ACC112 (cell line): ENCODE data around the gene VCL.
A peak's percentile ranks its signal among the peaks of the same experiment; 100 is the strongest.
"Not testable (repeated sequence)": the region's sequence is repeated elsewhere in the genome, so short reads cannot be mapped to it uniquely, and the experiment has no call there.

Experiments
- H2AFZ ChIP-seq: fragments of 200-600 bp; sonication (generic); one replicate; pipeline ENCODE4 v1.6.0; 2017; ENCODE audit warnings: antibody characterized with exemption, low read length; ENCODE audit not compliant: unreplicated experiment
- H3K27ac ChIP-seq: fragments of 200-600 bp; sonication (generic); 2 replicates; pipeline ENCODE4 v1.5.1; 2014; ENCODE audit warnings: low read depth, mild to moderate bottlenecking, antibody characterized with exemption, low read length, moderate library complexity
- H3K27me3 ChIP-seq: fragments of 200-600 bp; sonication (generic); 2 replicates; pipeline ENCODE4 v1.6.1; 2014; ENCODE audit warnings: mild to moderate bottlenecking, antibody characterized with exemption, low read length, moderate library complexity, mixed read lengths; ENCODE audit not compliant: insufficient read depth
- H3K36me3 ChIP-seq: fragments of 200-600 bp; sonication (generic); 2 replicates; pipeline ENCODE4 v1.6.1; 2016; ENCODE audit warnings: mild to moderate bottlenecking, antibody characterized with exemption, low read length, moderate library complexity, mixed read lengths; ENCODE audit not compliant: insufficient read depth
- H3K4me1 ChIP-seq: fragments of 200-600 bp; sonication (generic); one replicate; pipeline ENCODE4 v1.6.1; 2016; ENCODE audit warnings: low read length, mixed read lengths; ENCODE audit not compliant: insufficient read depth, unreplicated experiment, control insufficient read depth
- H3K4me3 ChIP-seq: fragments of 200-600 bp; sonication (generic); 2 replicates; pipeline ENCODE4 v1.5.1; 2014; ENCODE audit warnings: mild to moderate bottlenecking, low read depth, low read length
- H3K79me2 ChIP-seq: fragments of 200-600 bp; sonication (generic); one replicate; pipeline ENCODE4 v1.6.0; 2016; ENCODE audit warnings: low read length; ENCODE audit not compliant: control insufficient read depth, unreplicated experiment, insufficient read depth

Gene VCL

GRCh38 chr10:74026428-74027015 is 28.6 kb downstream of the VCL start:
- Histone ChIP-seq H3K4me1 (peaks cover 72% of the 10 kb centered on the region), H2AFZ (no peak overlapping the region), H3K36me3 (no peaks in the 10 kb centered on the region), H3K79me2 (peaks cover 88% of the 10 kb centered on the region), H3K4me3 (no peak overlapping the region), H3K27me3 (no peaks in the 10 kb centered on the region), H3K27ac (peak overlapping the region; percentile 12)

- no peak overlapping the region for H2AFZ ChIP-seq
- no peak overlapping the region for H3K27ac ChIP-seq
- peaks cover 66% of the 10 kb centered on the region for H3K4me1 ChIP-seq
- no peaks in the 10 kb centered on the region for H3K36me3 ChIP-seq
- H3K4me3 ChIP-seq: no peak overlapping the region
- peaks cover 79% of the 10 kb centered on the region for H3K79me2 ChIP-seq
- no peaks in the 10 kb centered on the region for H3K27me3 ChIP-seq
These were observed 29.8 kb downstream of the VCL start for GRCh38 chr10:74027702-74028101.

GRCh38 chr10:74029943-74030342 is 32.0 kb downstream of the VCL start:
- no peak overlapping the region for H2AFZ ChIP-seq
- peaks cover 77% of the 10 kb centered on the region for H3K79me2 ChIP-seq
- no peaks in the 10 kb centered on the region for H3K36me3 ChIP-seq
- H3K27me3 ChIP-seq: no peaks in the 10 kb centered on the region
- no peak overlapping the region for H3K4me3 ChIP-seq
- no peak overlapping the region for H3K27ac ChIP-seq
- H3K4me1 ChIP-seq: peaks cover 53% of the 10 kb centered on the region

DNA sequence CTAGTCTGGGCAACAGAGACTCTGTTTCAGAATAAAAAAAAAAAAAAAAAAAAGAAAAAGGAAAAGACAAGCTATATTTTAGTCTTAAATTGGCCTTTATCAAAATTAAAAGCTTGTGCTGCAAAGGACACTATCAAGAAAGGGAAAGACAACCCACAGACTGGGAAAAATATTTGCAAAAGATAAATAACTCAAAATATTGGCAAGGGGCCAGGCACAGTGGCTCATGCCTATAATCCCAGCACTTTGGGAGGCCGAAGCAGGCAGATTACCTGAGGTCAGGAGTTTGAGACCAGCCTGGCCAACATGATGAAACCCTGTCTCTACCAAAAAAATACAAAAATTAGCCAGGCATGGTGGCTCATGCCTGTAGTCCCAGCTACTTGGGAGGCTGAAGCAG is 34.3 kb downstream of the VCL start:
- not testable (repeated sequence) for H2AFZ ChIP-seq, H3K36me3 ChIP-seq, H3K4me3 ChIP-seq, H3K27ac ChIP-seq, H3K27me3 ChIP-seq
- Histone ChIP-seq H3K79me2 (peaks cover 68% of the 10 kb centered on the region), H3K4me1 (peaks cover 38% of the 10 kb centered on the region)

GRCh38 chr10:74032900-74033655 is 35.2 kb downstream of the VCL start:
- H3K27ac ChIP-seq: no peak overlapping the region
- H3K79me2 ChIP-seq: peaks cover 70% of the 10 kb centered on the region
- H2AFZ ChIP-seq: no peak overlapping the region
- no peak overlapping the region for H3K4me3 ChIP-seq
- H3K4me1 ChIP-seq: peaks cover 32% of the 10 kb centered on the region
- no peaks in the 10 kb centered on the region for H3K27me3 ChIP-seq
- no peaks in the 10 kb centered on the region for H3K36me3 ChIP-seq

DNA sequence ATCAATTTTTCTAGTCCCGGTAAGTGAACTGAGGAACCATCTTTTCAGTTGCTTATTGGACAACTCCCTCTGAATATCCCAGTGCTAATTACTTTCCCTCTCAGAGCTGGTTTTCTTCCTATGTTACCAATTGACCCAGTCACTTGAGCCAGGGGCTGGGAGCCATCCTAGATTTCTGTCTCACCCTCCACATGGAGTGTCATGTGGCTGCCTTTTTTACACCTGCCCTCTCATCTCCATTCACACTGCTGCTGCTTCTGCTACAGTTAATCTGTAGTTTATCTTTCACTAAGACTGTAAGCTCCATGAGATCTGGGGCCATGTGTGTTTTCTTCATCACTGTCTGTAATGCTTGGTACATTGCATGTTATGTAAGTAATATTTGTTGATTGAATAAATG is 35.8 kb downstream of the VCL start:
- H3K4me1 ChIP-seq: peaks cover 32% of the 10 kb centered on the region
- H3K36me3 ChIP-seq: no peaks in the 10 kb centered on the region
- H3K27me3 ChIP-seq: no peaks in the 10 kb centered on the region
- no peak overlapping the region for H3K27ac ChIP-seq
- peaks cover 70% of the 10 kb centered on the region for H3K79me2 ChIP-seq
- no peak overlapping the region for H3K4me3 ChIP-seq
- no peak overlapping the region for H2AFZ ChIP-seq

GRCh38 chr10:74034301-74034700 is 36.4 kb downstream of the VCL start:
- no peak overlapping the region for H2AFZ ChIP-seq
- no peak overlapping the region for H3K27ac ChIP-seq
- H3K4me3 ChIP-seq: no peak overlapping the region
- H3K27me3 ChIP-seq: no peaks in the 10 kb centered on the region
- peaks cover 33% of the 10 kb centered on the region for H3K4me1 ChIP-seq
- H3K36me3 ChIP-seq: no peaks in the 10 kb centered on the region
- H3K79me2 ChIP-seq: peaks cover 65% of the 10 kb centered on the region

DNA sequence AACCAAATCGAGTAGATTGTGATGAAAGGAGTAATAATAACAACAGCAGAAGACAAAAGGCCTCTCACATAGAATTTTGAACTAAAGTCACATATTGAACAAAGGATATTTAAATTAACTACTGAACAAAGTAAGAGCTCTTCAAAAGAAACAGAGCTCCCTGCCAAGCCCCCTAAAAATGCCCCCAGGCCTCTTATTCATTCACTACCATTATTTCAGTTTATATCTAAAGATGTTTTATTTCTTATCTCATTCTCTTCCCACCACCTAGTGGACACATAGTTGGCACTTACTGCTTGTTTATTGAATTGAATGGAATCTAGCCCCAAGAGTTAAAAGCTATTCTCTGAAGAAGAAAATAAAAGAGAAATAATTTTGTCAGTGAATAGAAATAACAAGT is 37.4 kb downstream of the VCL start:
- H3K27ac ChIP-seq: peak overlapping the region; percentile 17; the same call in 1 of the 2 replicates
- H3K4me3 ChIP-seq: no peak overlapping the region
- H3K79me2 ChIP-seq: peaks cover 62% of the 10 kb centered on the region
- no peaks in the 10 kb centered on the region for H3K27me3 ChIP-seq
- no peak overlapping the region for H2AFZ ChIP-seq
- H3K36me3 ChIP-seq: no peaks in the 10 kb centered on the region
- peaks cover 33% of the 10 kb centered on the region for H3K4me1 ChIP-seq

GRCh38 chr10:74036474-74036873 is 38.6 kb downstream of the VCL start:
- H3K4me3 ChIP-seq: no peak overlapping the region
- peaks cover 27% of the 10 kb centered on the region for H3K4me1 ChIP-seq
- H3K79me2 ChIP-seq: peaks cover 59% of the 10 kb centered on the region

GRCh38 chr10:74039561-74040145 is 41.7 kb downstream of the VCL start:
- no peak overlapping the region for H2AFZ ChIP-seq
- H3K36me3 ChIP-seq: peaks cover 14% of the 10 kb centered on the region
- H3K4me3 ChIP-seq: 0 out of 2 replicates have a peak overlapping the region, but pooled peaks have one; percentile 22
- H3K79me2 ChIP-seq: peaks cover 49% of the 10 kb centered on the region
- peak overlapping the region; percentile 65 for H3K27ac ChIP-seq
- peaks cover 21% of the 10 kb centered on the region for H3K4me1 ChIP-seq
- no peaks in the 10 kb centered on the region for H3K27me3 ChIP-seq

More at GRCh38 chr10:74036474-74036873, 38.6 kb downstream of the VCL start:
- Histone ChIP-seq H3K36me3 (no peaks in the 10 kb centered on the region), H2AFZ (no peak overlapping the region), H3K27me3 (no peaks in the 10 kb centered on the region), H3K27ac (no peak overlapping the region)
